ENCODE results near the gene FAR2.

GRCh38 chr12:29309320-29309902, 160.3 kb downstream of the FAR2 start:
- TF ChIP-seq CTCF (optimal IDR thresholded peaks at IDR 0.05 in 1 of 3, IDR thresholded peaks at IDR 0.05 in 1 of 3, conservative IDR thresholded peaks at IDR 0.05 in 1 of 3; ENCODE audit: extremely low read depth in 1 of 3, insufficient read depth in 2 of 3, low read length in 3 of 3) (peak in 2 of 3 experiments; percentile 27 to 28), EZH2 (IDR thresholded peaks at IDR 0.05; ENCODE audit: low read length) (no peak)

All from keratinocyte (primary cell).